GM19025 (cell line): ENCODE data around the gene RAB1A.
A peak's percentile ranks its signal among the peaks of the same experiment; 100 is the strongest.

ENCODE experiments used
- ATAC-seq: cut with Tn5 transposase; IDR thresholded peaks from one replicate; pipeline ENCODE4 v1.9.1; 2021; ENCODE audit warnings: mild to moderate bottlenecking, low read depth, moderate library complexity; ENCODE audit not compliant: unreplicated experiment

The RAB1A gene

DNA sequence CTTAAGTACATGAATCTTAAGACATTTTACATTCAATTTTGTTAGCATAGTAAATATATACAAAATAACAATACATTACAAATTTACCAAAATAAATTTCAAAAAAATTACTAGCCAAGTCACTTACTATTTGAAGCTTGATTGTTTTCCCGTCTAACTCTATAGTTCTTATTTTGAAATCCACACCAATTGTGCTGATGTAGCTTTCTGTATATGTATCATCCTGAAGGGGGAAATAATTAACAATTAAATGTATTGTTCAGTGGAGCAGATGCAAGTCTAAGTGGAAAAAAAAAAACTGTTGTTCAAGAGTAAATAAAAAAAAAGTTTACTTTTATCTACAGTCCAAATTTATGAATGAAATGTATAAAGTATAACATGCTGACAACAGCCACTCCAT, 32.1 kb downstream of the RAB1A start:
- ATAC-seq = no peak

DNA sequence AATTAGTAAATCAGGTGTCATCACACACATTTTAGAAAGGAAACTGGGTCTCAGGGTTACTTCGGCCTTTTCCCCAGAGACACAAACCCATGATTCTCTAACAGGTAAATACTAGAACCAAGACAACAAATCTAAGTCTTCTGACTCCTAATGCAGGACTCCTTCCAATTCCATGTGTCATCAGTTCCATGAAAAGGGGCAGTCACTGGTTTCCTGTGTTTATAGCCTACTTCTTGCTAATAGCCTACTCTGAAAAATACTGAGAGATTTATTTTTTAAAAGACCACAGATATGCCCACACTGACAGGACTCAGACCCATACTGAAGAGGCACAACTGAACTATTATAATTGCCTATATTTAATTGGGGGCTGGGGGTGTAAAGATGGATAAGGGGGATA, 33.0 kb downstream of the RAB1A start:
- ATAC-seq = no peak

DNA sequence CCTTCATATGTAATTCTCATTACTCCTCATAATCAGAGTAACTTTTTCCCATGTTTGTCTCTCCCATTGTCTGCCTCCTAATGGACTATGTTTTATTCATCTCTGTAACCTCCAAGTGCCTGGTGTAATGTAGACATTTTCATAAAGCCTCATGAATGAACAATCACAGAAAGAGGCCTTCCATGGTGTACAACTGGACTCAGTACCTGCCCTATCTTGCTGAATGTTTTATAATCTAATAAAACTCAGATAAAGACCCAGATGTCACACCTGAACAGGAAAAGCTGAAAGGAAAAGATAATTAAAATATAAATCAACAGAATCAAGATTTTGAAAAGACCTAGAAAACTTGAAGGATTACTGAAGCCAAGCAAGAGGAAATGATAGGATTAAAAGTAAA, 36.7 kb downstream of the RAB1A start:
- no peak for ATAC-seq

DNA sequence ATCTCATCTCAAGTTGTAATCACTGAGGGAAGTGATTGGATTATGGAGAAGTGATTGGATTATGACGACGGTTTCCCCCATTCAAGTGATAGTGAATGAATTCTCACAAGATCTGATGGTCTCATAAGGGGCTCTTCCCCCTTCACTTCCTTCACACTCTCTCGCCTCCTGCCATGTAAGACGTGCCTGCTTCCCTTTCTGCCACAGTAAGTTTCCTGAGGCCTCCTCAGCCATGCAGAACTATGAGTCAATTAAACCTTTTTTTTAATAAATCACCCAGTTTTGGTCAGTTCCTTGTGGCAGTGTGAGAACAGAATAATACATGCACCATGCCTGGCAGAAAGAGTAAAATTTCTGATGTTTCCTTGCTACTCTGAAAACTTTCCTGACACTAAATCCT, 37.1 kb downstream of the RAB1A start:
- ATAC-seq = no peak

DNA sequence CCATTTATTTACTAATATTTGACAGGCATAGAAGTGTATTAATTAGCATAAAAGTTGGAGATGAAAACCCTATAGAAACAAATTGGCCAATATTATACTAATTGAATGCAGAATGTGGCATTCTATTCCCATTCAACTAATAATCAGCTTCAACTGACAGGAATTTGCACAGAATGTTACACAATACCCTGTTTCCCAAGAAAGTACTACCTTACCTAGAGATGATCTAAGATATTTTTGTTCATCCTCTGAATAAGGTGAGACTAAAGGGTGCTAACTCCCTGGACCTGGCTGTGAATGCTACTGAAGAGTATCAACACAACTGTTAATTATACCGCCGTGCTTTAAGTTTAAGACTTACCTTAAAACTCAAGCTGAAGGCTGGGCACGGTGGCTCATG, 44.8 kb downstream of the RAB1A start:
- no peak for ATAC-seq

DNA sequence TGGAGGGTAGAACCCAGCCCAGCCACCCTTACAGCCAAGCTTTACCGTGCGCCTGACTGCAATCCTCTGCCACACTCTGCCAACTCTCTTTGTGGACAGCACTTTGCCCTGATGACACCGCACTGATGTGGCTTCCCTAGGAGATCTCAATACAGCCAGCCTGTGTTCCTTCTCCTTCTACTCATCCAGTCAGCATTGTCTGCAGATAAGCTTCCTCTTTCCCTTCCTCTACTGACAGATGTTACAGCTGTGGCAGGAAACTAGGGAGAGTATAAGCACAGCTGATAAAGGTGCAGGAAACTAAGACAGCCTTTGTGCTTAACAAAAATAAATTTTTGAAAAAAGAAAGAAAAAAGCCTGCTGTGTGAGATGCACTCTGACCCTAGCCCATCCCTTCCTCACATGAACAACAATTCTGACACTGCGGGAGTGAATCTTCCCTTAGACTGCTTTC, 48.6 kb downstream of the RAB1A start:
- no peak for ATAC-seq

DNA sequence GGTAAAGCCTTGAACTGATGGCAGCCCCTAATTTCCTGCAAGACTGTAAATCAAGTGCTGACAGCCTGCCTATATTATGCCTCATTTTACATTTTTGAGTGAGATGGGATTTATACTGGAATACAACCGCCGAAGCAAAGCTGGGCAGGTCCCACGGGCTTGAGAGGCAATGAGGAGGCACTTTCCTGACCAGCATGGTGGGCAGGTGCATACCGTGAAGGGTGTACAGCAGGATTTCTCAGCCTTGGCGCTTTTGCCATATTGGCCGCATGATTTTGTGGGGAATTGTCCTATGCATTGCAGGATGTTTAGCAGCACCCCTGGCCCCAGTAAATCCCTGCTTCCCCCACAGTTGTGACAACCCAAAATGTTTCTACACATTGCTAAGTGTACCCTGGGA, 50.9 kb downstream of the RAB1A start:
- ATAC-seq = no peak

DNA sequence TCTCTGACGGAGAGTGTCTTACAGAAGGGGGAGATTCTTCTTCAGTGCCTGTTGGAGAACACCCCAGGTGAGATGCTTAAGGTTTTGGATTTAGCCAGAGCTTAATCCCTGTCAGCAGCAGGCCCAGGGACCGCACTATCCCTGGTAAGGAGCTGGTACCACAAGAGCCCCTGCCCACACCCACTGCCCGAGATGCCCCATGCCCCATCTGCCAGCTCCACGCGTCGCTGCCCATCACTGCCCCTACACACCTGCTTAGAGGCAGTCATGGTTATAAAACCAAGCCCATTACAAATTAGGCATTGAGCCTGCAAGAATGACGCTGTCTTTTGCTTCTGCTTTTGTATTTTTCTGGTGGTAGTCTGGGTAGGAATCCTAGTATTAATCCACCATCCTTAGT, 52.0 kb downstream of the RAB1A start:
- no peak for ATAC-seq

DNA sequence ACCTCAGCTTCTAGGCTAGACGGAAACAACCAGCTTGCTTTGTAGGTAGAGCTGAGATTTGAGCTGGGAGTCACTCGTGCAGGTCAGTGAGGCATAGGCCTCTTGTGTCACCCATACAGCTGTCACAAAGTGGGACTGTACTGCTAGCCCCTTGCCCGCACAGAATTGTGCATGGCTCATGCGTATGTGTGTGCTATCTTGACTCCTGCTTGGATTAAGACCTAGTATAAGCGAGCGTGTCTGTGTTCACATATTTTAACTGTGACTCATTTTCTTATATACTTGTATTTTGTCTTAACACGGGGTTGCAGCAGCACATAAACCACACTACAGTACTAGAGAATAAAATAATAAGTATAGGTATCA, 53.6 kb downstream of the RAB1A start:
- ATAC-seq = no peak

DNA sequence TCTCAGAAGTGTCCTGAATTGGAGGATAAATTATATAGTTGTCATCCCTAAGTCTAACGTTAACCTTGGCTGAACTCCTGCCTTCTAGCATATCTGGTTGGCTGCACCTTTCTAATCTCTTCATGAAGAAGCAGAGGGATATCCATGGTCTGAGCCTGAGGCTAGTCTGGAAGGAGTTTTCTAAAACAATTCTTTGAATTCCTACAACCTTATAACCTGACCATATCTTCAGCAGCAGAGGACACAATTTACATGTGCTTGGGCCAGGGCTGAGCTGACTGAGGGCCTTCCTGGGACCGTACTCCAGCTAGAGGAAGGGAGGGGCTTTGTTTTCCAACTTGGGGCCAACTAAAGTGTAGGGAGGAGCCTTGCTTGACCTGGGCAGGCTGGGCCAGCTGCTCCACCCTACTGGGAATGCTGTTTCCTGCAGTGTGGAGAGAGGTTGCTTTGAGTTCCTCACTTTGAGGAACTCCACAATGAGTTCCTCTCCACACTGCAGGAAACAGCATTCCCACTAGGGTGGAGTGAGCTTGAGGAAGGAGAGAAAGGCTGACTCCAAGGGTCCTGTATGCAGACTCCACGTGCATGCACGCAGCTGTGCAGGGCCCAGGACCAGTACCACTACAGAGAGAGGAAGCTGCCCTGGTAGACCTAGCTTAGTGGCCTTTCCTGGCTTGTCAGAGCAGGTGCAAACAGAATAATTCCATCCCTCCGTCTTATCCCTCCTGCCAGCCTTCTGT, 54.1 kb downstream of the RAB1A start:
- no peak for ATAC-seq

DNA sequence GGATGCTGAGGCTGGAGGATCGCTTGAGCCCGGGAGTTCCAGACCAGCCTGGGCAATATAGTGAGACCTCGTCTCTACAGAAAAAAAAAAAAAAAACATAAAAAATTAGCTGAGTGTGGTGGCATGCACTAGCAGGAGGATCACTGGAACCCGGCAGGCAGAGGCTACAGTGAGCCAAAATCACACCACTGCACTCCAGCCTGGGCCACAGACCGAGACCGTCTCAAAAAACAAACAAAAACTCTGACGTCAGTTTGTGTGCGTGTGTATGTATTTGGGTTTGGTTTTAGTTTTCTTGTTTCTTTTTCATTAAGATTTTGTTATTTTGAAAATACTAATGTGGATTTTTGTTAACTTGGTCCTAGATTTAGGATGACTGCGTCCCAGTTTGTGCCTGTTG, 54.7 kb downstream of the RAB1A start:
- no peak for ATAC-seq

DNA sequence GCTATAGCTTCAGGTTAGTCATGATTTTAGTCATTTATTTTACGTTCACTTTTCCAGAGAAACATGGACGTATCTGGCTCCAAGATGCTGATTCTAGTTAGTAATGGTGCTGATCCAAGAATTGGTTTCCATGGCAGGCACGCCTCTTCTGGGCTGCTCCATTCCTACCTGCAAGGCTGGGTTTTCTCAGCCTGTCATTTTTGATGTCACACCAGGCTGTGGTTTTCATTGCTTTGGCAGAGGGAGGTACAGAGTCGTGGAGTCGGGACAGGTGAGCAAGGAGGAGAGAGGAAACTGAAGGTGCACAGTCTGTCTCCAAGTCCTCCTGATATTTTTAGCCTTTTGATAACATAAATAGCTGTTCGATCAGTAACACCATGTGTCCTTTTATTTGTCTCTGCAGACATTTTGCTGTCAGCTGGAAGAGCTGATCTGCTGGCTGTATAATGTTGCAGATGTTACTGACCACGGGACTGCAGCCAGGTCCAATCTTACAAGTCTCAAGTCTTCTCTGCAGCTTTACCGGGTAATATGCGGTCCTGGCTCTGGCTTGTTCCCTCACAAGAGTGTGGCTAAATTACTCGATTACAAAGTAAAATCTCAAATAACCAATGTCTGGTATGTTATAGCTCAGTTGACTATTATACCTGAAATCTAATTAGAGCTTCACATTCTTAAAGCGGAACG, 55.9 kb downstream of the RAB1A start:
- no peak for ATAC-seq

DNA sequence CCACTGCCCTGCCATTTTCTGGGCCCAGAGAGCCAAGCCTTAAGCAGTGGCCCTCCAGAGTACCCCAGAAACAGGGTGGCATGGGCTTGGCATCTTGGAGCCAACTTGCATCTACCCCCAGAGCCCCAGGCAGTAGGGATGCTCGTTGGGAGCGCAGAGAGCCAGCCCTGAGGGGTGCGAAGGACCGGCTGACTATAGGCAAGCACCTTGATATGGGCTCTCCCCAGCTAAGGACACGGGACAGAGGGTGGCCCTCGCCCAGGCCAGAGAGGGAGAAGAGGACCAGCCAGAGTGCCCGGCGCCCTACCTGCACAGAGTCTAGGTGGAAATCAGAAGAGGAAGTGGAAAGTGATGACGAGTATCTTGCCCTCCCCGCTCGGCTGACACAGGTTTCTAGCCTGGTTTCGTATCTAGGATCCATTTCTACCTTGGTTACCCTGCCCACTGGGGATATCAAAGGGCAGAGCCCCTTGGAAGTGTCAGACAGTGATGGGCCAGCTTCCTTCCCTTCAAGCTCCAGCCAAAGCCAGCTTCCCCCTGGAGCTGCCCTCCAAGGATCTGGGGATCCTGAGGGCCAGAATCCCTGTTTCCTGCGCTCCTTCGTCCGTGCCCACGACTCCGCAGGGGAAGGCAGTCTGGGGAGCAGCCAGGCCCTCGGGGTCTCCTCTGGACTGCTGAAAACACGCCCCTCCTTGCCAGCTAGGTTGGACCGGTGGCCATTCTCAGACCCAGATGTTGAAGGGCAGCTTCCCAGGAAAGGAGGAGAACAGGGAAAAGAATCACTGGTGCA, 57.5 kb downstream of the RAB1A start:
- no peak for ATAC-seq

DNA sequence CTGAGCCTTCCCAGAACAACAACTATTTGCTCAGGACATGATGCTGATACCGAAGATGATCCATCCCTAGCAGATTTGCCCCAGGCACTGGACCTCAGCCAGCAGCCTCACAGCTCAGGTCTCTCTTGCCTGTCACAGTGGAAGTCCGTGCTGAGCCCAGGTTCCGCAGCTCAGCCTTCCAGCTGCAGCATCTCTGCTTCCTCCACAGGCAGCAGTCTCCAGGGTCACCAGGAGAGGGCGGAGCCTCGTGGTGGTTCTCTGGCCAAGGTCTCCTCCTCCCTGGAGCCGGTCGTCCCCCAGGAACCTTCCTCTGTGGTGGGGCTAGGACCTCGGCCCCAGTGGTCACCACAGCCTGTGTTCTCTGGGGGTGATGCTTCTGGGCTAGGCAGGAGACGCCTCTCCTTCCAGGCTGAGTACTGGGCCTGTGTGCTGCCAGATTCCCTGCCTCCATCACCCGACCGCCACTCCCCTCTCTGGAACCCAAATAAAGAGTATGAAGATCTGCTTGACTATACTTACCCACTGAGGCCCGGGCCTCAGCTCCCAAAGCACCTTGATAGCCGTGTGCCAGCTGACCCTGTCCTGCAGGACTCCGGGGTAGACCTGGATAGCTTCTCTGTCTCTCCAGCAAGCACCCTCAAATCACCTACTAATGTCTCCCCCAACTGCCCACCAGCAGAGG, 58.3 kb downstream of the RAB1A start:
- ATAC-seq = no peak

DNA sequence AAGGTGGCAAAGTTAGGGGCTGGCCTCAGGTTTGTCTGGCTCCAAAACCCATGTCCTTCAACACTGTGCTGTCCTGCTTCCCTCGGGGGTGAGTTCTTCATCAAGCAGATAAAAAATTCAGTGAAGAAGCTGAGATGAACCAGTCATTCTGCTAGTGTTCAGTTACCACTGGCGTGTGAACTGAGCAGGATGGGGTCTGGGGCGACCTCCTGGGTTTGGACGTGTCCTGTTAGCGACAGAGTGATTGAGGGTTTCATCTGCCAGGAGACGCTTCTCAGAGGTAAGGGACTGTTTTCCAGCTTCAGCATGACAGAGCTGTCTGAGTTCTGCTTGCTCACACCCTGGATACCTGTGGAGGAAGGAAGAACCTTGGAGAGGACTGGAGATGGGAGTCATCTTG, 59.0 kb downstream of the RAB1A start:
- ATAC-seq = no peak

DNA sequence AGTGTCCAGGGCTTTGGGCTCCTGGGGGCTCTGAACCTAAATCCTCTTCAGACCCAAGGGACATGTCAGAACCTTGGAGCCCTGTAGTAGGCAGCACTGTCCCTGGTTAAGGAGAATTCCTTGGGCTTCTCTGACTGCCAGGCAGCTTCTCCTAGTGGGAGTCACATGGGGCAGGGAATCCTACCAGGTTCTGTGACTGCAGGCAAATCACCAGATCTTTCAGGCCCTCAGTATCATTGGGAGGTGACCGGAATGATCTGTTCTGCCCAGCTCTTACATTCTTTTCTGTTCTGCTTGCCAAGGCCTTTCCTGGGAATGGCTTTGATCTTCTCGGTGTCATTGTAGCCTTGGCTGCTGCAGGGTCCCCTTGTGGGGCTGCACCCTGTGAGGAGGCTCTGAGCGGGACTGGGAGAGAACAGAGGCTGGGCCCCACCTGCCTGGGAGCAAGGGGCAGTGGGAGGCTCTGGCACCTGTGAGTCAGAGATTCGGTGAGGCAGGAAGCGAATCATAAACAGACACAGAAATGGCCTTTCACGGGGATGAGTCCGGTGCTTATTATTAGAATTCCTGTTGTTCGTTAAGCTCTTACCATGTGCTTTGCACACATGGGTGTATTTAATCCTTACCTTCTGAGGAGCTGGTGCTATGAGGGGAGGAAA, 59.6 kb downstream of the RAB1A start:
- no peak for ATAC-seq

DNA sequence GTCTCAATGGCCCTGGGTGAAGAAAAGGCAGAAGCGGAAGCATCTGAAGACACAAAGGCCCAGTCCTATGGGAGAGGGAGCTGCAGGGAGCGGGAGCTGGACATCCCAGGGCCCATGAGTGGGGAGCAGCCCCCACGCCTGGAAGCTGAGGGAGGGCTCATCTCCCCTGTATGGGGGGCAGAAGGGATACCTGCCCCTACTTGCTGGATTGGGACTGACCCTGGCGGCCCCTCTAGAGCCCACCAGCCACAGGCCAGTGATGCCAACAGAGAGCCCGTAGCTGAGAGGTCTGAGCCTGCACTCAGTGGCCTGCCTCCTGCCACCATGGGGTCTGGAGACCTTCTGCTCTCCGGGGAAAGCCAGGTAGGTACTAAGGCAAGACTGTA, 60.5 kb downstream of the RAB1A start:
- no peak for ATAC-seq

DNA sequence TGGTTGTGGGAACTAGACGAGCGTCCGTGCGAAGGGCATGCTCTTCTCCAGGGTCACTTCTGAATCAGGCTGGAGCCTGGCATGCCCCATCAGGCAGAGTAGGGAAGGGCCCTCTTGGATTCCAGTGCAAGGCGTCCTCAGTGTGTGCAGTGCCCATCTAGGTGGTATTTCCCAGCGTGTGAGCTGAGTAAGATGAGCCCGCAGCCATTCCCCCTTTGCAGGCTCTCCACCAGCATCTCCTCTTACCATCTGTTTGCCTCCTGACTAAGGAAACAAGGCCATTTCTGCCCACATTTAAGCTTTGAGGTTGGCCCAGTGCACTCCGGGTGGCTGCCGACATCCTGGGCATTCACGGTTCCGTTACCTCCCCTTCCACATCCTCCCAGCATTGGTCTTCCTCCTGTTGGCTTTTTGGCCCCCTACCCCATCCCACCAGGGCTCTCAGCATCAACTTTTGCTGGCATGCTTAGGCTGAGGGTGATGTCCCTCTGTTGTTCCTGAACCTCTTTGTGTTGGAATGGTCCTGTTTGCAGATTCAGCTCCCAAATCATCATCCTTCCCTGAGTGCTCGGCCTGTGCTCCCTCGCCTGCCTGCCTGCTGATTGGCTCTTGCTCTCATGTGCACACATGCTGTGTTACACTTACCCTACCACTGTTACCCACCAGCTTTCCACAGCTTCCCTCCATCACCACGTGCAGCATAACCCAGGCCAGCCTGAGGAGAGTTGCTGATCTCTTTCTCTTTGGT, 61.9 kb downstream of the RAB1A start:
- ATAC-seq = no peak

DNA sequence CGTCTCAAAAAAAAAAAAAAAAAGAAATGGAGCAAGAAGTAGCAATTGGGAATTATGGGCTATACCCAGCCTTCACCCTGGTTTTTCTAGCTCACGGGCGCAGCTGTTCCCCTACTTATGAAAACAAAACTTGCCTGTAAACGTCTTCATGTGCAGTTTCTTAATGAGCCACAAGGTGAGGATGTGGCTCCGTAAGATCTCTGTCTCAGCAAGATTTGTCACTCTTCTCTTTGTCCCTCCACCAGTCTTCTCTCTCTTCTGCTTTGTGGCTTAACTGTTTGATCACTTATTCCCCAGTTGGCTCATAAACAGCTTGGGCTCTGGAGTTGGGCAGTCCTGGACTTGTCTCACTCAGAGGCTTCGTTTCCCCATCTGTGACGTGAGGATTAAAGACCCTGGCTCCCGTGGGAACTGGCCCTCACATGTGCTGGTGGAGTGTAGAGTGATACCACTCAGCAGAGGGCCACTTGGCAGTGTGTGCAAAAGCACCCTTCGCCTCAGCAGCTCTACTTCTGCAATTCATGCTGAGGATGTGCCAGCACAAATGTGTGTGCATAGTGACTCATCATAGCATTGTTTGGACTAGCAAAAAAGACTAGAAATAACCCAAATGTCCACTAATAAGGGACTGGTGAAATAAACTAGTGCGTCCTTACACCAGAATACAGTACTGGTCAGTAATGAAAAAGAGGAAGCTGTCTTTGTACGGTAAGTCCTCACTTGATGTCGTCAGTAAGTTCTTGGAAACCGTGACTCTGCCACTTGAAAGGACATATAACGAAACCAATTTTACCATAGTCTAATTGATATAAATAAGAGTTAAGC, 65.0 kb downstream of the RAB1A start:
- ATAC-seq = peak; percentile 73
